ENCODE results near the gene CELF4.

- TF ChIP-seq POLR2A (IDR thresholded peaks at IDR 0.05) (no peak), CTCF (IDR thresholded peaks at IDR 0.05) (no peak)
Observed at GRCh38 chr18:37449618-37450017, 116.0 kb downstream of the CELF4 start.
